ENCODE data around the gene ADGRL1.
A peak's percentile ranks its signal among the peaks of the same experiment; 100 is the strongest.
"Not testable (repeated sequence)": the region's sequence is repeated elsewhere in the genome, so short reads cannot be mapped to it uniquely, and the experiment has no call there.

ADGRL1 gene

DNA sequence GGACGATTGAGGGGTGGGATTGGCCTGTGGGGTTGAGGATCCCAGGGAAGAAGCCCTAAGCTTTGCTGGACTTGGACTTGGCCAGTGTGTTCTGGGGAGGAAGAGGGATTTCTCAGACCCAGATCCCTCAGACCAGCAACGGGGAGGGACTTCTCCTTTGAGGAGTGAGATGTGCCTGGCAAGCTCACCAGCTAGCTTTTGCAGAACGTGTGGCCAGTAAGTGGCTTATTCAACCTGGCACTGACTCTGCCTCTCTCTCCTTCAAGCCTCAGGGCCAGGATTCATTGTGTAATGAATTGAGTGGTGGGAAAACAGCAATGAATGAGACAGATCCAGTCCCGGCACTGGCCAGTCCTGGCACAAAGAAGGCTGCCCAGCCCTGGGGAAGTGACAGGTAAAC lies 11.9 kb upstream of the ADGRL1 start:
- DNase-seq = not testable (repeated sequence)

DNA sequence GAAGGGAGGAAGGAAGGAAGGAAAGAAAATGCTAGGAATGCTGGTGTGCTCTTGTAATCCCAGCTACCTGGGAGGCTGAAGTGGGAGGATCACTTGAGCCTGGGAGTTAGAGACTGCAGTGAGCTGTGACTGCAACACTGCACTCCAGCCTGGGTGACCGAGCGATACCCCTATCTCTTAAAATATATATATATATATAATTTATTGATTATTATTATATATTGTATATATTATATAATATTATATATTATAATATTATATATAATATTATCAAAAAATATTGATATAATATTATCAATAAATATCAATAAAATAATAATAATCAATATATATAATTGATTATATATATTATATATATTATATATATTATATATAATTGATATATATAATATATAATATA lies 8.6 kb upstream of the ADGRL1 start:
- no peak for DNase-seq

DNA sequence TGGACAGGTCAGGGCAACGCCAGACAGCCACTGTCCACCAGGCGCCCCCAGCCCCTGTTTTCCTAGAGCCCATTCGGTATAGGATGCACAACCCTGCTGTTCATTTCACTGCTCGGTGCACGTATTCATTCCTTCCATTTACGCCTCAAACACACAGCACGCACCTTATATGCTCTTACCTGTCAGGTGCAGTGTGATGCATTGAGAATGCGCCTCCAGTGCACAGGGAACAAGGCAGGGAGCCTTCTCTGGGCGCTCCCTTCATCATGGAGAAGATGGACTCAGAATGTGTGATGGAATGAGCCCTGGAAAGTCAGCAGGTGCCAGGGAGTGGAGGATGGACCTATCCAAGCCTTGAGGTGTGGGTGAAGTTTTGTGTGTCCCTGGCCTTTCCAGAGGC lies 4.2 kb upstream of the ADGRL1 start:
- not testable (repeated sequence) for DNase-seq

DNA sequence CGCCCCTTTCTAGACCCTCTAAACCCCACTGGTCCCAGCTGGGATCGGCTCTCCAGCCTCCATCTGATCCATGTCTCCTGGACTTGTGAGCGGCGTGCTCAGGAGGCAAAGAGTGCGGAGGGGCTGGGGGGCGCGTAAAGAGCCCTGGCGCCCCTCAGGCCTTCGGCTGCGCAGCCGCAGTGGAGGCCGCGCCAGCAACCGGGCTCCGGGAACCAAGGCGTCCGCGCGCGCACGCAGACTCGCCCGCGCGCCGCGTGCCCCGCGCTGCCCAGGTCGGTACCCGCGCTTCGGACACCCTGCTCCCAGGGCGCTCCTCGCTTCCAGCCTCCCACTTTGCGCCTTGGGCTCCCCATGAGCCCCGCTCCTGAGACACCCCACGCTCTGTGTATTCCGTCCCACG lies 3.4 kb upstream of the ADGRL1 start:
- not testable (repeated sequence) for DNase-seq

DNA sequence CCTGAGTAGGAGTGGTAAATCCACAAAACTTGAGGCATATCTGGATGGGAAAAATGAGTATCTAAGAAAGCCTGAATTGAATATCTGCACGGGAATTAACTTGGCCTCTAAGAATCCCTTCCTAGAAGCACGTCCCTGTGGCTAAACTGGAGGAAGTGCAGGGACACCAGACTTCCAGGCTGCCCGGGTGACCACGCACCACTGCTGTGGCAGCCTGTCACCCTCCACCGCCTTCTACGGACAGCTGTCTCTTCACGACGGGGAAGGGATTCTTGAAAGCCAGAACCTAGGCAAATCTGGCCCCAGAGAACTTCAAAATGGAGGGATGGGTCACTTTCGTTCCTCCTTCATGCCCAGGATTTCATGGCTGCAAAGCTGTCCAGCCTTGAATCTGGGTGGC lies 2.5 kb upstream of the ADGRL1 start:
- DNase-seq = not testable (repeated sequence)

DNA sequence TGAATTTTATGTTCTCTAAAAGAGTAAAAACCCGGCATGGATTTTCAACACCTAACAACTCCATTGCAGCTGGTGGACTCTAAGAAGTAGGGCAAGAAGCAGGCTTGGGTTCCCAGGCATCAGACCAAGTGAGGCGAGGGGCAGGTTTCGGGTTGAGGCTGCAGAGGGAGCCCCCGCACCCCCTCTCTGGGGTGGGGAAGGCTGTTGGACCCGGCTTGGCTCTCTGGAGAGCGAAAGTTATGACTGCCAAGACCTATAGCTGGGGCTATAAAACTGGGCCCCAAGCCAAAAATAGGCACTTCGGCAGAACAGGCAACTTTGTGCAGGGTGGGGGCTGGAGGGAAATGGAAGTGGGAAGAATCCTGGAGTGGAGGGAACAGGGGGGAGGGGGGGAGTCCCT lies 1.8 kb upstream of the ADGRL1 start:
- DNase-seq = not testable (repeated sequence)

DNA sequence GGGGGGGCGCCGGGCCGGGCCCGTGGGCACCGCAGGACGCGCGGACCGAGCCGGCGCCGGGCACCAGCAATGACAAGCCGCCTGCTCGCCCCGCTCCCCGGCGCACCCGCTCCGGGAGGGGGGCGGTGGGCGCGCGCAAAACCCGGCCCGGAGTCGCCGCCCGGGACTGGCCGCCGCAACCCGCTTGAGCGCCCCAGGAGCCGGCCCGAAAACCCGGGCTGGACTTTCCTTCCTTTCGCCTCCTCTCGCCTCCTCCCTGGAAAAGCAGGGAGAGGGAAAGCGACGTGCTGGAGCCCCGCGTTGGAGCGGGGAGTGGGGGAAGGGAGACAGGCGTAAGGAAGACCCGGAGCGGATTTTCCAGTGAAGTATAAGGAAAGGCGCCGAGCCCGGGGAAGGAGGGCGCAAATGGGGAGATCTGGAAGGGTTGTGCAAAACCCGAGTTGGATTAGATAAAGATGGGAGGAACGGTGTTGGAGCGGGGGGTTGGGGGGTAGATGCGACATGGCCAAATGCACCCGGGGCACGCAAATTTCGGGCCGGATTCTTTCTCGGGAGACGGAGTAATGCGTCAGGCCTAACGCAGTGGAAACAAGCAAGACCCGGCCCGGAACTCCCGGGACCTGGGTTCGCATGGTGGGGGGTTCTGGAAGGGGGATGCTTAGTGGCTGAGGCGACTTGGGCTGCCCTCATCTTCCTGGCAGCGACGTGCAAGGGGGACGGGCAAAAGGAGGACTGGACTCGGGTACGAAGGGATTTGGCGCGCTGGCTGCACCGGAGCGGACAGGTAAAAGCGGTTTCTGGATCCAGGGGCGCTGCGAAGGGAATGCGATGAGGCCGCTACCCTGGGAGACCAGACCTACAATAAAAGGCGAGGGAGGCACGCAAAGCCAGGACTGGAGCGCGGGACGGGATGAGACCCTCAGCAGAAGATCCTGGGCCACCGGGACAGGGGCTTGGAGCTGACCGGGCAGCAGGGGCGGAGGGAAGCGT lies 1.1 kb upstream of the ADGRL1 start:
- peak; percentile 96 for DNase-seq

DNA sequence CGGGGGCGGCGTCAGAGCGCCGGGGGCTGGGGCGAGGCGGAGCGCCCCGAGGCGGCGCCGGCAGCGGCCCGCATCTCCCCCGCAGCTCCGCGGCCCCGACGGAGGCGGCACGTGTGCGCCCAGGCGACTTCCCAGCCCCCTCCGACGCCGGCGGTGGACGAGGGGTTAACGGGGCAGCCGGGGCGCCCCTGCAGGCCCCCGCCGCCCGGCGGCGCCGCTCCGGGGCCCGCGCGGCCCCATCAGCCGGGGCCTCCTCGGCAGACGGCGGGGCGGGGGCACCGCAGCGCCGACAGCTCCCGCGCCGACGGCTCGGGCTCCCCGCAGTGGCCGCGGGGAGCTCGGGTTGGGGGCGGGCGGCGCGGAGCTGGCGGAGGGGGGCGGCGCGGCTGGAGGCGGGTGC lies 339 bp upstream of the ADGRL1 start:
- not testable (repeated sequence) for DNase-seq

DNA sequence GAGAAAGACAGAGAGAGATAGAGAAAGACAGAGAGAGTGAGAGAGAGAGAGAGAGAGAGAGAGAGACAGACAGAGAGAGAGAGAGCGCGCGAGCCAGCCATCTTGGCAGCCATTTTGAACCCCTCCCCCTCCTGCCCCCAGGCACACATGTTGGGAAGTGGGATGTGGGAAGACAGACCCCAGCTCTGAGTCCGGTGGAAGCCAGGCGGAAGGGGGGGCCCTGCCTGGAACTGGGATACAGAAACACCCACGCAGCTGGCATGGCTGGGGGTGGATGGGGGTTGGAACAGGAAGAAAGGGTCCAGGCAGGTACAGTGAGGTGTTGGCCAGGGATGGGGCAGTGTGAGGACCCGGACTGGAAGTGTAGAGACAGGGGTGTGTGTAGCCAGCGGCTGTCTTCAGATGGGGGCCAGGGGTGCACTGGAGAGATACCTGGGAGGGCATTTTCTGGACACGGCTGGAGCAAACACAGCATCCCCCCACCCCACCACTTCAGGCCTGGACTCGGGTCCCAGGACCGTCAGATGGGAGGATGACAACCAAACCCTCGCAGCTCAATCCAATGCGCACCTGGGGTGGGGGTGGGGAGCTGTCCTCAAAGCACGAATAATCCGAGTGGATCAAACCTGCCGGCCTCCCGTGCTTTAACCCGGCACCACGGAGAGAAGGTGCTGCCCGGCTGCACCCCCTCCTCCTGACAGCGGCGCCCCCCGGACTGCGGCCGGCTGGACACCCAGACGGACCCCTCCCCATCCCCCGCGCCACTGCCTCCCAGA lies 1.1 kb downstream of the ADGRL1 start:
- DNase-seq = not testable (repeated sequence)

DNA sequence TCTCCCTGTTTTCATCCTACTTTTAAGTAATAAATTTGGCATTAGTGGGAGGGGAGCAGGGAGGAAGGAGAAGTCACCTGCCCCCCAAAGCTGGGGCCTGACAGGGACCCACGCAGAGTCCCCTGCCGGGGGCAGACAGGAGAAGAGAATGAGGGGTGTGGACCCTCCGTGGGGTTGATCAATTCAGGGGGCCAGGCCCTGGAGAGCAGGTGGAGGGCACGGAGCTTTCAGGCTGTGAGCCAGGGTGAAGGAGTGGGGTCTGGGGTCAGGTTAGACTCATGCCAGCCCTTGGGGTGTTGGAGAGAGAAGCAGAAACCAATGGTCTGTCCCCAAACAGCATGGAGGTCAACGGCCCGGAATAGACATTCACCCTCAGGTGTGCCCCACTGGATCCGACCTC lies 1.8 kb downstream of the ADGRL1 start:
- not testable (repeated sequence) for DNase-seq

DNA sequence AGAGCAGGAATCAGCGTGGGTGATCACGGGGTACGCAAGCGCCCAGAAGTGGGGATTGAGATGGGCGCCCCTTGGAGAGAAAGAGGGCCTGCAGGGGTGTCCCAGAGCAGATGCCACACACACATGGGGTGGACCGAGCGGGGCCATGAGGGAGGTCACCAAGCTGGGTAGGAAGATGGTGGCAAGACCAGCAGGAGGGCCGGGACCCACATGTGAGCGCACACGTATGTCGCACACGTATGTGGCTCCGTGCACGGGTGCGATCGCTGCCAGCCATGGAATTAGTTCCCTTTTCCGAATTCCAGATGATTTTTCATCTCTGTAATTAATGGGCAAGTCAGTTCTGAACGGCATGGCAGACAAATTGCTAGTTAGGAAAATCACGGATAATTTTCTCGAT lies 2.2 kb downstream of the ADGRL1 start:
- DNase-seq = not testable (repeated sequence)

DNA sequence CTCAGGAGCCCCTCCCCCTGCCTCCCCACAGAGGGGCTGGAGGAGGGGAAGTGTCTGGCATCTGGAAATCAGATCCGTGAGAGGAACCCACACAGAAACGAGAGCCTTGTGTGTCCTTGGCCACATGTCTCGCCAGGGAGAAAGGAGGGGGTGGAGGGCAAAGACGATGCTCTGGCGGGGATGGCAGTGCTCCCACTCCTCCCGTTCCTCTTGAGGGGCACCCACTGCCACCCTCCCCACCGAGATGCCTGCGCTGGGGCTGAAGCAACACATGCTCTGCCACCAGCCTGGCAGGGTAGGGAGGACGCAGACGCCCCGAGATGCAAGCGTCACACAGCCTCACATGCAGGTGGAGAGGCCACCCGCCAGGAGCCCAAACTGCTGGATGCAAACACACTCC lies 2.8 kb downstream of the ADGRL1 start:
- DNase-seq = no peak

DNA sequence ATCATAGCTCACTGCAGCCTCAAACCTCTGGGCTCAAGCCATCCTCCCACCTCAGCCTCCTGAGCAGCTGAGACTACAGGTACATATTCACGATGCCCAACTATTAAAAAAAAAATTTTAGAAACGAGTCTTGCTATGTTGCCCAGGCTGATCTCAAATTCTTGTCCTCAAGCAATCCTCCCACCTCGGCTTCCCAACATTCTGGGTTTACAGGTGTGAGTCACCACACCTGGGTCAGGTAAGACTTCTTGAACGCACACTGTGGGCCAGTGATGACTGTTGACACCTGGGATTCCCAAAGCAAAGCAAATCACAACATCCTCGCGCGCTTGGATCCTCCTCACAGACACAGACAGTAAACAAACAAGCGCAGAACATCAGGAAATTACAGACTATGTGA lies 4.5 kb downstream of the ADGRL1 start:
- not testable (repeated sequence) for DNase-seq

DNA sequence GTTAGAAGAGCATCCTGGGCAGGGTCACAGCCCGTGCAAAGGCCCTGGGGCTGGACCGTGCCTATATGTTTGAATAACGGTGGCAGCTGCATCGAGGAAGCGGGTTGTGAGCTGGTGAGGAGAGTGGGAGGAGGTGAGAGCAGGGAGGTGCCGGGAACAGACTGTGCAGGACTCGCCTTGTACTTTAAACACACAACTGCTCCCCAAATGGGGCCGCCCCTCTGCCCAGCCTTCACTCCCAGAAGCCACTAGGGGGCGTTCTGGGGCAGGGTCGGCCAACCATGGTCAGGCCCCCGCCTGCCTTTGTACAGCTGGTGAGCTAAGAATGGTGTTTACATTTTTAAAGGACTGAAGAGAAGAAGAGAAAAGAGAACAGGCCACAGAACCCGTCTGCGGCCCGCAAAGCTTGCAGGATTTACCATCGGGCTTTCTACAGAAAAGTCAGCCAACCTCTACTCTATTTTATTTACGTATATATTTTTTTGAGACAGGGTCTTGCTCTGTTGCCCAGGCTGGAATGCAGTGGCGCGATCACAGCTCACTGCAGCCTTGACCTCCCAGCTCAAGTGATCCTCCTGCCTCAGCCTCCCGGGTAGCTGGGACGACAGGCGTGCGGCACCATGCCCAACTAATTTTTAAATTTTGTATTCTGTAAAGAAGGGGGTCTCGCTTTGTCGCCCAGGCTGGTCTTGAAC lies 5.7 kb downstream of the ADGRL1 start:
- DNase-seq = peak; percentile 62

DNA sequence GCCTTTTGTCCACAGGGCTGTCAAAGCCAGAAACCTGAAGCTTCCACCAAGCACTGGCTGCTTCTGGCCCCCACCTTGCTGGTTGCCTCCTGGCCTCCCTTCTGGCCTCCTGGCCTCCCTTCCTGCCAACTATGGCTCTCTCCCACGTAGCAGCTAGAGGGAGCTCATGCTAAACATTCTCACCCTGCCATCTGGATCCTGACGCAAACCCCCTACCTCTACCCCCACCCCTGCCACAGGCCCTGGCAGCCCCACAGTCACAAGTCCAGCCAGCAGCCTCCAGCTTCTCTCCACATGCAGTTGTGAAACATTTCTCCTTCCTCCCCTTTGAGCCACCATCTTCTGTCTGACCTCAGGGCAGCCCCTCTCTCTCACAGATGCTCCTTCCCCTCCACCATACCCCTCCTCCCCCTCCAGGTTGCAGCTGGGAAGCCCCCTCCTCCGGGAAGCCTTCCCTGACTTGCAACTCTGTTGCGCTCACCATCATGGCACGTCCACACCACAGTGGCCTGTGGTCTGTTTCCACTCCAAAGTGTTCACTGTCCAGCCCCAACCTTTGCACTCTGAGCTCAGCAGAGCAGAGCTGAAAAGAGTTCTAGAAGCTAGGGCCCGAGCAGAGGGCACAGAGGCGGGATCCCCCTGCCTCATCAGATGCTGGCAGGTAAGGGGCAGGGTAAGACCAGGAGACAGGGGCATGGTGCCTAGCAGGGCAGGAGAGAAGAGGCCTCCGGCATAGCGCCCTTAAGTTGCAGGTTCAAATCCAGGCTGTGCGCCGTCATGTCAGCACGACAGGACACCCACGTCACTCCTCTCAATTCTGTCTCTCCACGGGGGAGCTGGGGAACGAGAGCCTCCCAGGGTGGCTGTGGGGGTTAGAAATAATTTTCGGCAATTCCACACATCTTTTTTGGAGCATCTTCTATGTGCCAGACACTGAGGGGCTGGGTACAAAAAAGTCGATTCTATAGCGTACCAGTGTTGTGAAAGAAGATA lies 7.3 kb downstream of the ADGRL1 start:
- DNase-seq = no peak

DNA sequence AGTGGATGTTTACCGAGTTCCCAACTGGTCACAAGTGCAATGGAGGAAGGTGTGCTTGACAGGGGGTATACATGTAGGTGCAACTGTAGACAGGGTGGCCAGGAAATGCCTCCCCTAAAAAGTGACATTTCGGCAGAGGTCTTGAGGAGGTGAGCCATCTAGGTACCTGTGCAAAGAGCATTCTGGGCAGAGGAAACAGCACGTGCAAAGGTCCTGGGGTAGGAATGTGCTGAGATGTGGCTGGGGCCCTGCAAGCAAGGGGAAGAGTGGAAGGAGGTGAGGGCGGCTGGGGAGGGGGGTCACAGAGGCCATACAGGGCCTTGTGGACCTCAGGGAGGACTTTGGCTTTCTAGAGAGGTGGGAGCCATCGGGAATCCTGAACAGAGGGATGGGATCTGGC lies 8.1 kb downstream of the ADGRL1 start:
- DNase-seq = no peak

DNA sequence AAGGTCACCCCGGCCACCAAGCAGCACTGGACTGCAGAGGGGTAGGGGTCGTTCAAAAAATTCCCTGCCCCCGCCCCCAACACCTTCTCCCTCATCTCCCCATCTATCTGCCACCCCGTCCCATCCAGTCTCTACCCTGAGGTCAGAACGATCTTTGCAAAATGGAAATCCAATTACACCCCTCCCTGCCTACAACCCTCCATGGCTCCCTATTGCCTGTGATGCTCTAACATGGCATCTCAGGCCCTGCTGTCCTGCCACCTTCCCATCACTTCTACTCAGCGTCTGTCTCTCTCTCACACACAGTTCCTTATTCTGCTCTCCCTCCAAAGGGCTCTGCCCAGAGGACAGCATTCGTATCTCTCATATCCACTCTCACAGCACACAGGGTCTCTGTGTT lies 8.7 kb downstream of the ADGRL1 start:
- not testable (repeated sequence) for DNase-seq

DNA sequence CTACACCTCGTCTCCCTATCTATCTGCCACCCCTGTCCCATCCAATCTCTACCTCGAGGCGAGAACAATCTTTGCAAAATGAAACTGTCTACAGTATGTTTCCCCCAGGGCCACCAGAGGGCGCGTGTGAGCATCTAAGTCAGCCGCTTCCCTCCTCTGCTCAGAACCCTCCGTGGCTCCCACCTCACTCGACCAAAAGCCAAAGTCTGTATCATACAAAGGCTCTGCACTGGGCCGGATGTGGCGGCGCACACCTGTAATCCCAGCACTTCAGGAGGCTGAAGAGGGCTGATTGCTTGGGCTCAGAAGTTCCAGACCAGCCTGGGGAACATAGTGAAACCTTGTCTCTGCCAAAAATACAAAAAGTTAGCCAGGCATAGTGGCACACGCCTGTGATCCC lies 9.9 kb downstream of the ADGRL1 start:
- DNase-seq = peak; percentile 74

DNA sequence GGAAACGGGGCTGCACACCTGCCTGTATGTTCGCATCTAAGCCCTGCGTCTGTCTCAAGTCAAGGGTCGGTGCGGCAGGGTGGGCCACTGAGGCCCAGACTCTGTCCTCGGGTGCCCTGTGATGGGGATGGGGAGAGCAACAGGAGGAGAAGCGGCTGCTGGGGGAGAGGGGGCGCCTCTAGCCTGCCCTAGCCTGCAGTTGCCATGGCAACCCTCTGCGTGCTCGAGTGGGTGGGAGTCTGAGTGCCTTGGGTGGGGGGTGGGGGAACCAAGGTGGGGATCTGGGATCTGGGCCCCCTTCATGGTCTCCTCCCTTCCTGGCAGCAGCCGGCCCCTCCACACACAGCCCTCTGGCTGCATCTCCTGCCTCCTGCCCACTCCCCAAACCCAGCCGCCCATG lies 10.8 kb downstream of the ADGRL1 start:
- DNase-seq = not testable (repeated sequence)

DNA sequence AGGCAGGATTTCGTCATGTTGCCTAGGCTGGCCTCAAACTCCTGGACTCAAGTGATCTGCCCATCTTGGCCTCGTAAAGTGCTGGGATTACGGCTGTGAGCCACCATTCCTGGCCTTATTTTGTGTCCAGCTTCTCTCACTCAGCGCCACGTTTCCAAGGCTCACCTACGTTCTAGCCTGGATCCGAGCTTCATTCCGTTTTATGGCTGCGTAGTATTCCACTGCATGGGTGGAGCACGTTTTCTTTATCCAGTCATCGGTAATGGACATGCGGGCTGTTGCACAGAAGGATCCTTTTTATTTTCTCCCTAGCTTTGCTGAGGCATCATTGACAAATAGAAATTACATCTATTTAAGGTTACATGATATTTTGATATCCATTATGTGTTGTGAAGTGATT lies 16.6 kb downstream of the ADGRL1 start:
- no peak for DNase-seq

DNA sequence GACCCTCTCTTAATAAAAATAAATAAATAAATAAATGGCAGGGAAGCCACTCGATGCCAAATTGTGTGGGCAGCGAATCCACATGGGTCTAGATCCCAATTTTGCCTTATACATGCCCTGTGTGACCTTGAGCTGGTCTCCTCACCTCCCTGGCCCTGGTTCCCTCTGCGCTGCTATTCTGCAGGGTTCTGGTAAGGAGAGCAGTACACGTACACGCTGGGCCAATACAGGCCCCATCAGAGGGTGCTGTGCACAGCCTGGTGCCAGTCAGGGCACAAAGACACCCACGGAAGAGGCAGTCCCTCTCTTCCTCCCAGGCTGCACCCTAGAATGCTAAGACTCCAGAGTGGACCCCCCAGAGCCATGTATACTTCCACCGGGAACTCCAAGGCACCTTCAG lies 17.9 kb downstream of the ADGRL1 start:
- not testable (repeated sequence) for DNase-seq

DNA sequence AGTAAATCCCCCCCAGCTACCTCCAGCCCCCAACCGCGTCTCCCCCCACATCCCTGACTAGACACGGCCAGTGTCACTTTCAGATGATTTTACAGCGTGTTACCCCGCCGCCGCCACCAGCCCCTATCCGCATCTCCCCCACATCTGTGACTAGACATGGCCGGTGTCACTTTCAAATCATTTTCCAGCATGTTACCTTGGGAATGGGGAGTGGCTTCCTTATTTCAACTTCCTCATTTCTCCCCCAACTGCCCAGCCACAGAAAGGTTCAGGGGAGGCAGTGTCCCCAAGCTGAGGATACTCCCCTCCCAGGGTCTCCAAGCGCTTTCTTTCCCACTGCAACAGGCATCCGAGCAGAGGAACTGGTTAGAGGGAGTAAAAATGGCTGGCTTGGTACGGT lies 18.4 kb downstream of the ADGRL1 start:
- DNase-seq = no peak
